KG1 (cell line): ENCODE data around the gene AHI1.
"Not testable (repeated sequence)": the region's sequence is repeated elsewhere in the genome, so short reads cannot be mapped to it uniquely, and the experiment has no call there.

ENCODE experiments used
- DNase-seq: peaks from one replicate; lab custom pipeline; 2025; lab: John Stamatoyannopoulos, UW

Gene AHI1

DNA sequence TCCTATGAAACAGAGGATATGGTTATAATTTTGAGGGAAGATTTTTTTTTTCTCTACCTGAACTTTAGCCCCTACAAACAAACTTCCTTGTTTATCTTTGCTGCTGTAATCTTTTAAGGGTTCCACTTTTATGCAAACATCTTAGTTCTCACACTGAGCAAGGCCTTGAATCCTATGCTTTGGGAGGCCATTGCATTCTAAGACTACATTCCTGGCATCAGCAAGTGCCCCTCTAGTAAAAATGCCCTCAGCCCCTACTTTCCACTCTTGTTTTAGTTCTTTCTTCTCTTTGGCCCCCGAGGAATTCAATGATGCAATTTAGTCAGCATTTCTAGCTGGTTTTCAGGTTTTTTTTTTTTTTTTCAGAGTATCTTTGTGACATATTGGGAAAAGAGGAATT lies 8.1 kb upstream of the AHI1 start:
- DNase-seq, result no peak

DNA sequence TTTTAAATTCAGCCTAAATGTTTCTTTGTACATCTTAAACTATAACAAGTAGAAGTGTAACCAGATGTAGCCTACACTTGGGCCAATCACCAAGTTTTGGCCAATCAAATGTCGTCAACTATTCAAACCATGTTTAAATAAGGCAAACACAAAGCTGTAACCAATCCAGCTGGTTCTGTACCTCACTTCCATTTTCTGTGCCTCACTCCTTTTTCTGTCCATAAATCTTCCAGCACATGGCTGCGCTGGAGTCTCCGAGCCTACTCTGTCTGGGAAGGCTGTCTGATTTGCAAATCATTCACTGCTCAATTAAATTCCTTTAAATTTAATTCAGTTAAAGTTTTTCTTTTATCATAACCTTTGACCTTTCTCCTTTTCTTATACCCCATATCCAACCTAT lies 7.7 kb upstream of the AHI1 start:
- no peak for DNase-seq

DNA sequence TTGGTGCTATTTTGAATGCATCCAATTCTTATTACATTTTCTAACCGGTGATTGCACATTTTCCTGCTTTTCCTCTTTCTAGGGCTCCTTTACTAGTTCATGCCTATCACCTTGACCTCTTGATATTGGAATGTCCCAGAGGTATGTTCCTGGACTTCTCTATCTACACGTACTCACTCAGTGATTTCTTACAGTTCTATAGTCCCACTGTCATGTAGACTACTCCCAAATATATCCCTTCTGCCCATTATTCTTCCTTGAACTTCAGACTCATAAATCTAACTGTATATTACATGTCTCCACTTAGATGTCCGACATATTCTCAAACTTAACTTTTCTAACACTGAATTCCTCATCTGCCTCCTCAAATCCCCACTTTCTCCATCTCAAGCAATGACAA lies 7.2 kb upstream of the AHI1 start:
- DNase-seq, result no peak

DNA sequence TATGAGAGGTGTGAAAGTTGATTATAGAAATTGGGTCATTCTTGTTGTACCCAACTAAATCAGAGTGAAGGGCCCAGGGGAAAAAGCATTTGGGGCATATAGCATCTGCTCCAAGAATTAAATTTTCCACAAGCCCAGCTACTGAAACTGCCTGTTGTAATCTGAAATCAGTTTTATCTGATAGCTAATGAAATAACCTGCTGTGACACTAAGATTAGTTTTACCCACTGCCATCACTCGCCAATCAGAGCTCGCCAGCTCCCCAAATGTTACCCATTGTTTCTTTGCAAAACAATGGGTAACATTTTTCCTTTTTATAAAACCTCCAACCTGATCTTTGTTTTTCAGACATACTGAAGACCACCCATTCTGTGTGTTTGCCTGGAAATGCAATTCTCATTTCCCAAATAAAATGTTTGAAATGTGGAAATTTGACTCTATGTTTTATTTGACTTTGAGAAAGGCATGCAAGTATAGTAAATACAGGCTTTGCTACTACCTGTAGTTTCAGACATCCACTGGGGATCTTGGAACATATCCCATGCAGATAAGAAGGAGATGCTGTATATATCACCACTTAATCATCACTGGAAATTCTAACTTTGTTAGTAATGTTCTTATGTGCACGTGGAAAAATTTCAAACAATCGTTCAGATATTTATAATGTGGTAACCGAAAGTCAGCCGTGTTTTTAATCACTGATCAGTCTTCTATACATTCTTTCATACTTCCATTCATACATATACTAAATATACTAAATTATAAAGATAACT lies 6.3 kb upstream of the AHI1 start:
- no peak for DNase-seq

DNA sequence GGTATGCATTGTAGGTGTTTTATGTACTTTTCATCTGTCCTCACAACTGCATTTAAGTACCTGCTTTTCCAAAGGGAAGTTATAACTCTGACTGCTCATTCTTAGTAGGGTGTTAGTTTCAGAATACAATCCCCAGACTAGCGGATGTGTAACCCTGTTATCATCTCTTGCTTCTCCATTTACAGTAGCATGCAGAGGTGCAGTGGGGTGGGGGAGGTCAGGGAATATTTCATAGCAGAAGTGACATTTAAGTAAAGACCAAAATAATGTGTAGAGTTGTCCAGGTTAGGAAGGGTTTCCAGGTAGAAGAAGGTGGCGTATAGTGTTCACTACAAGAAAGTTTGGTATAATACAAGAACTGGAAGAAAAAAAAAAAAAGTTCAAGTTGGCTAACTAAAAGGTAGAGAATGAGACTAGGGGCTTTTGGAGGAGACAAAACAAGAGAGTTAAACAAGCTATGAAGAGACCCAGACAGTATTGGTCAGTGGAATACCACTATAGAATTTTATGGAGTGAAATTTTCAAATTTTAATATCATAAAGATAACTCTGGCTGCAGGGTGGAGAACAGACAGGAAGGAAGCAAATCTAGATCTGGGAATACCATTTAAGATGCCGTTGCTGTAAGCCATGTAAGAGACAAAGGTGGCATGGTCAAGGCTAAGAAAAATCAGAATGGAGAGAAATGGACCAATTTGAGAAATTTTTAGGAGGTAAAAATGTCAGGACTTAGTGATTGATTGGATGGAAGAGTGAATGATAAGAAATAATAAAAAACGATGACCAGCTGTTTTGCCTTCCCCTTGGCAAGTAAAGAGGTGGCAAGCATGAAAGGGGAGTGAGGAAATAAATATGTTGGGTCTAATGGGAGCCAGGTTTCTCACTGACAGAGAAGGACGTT lies 2.2 kb upstream of the AHI1 start:
- no peak for DNase-seq

GRCh38 chr6:135498185-135498841 lies 773 bp upstream of the AHI1 start:
- peak; percentile 64 for DNase-seq

DNA sequence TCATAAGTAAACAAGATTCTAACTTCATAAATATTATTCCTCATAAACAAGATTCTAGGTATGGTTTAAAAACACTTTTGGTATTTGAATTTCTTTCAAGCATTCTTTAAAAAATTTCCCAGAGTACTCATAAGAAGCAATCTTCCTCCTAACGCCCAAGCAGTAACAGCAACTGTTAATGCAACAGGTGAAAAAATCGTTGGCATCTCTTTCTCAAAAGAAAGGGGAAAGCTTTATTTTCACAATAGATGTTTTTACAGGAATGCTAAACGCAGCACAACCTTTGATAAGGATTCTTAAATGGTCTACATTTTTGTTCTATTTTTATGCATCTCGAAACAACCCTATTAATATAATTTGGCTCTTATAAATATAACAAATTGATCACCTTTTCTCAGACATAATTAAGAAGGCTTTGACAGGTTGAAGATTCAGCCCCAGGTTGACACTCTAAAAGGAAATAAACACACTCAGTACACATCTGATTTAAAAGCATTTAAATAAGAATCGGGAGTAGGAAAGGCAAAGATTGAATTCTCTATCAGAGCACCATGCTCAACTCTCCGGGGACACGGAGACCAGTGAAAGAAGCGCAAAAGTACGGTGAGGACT lies 634 bp downstream of the AHI1 start:
- DNase-seq, result no peak

GRCh38 chr6:135493218-135493961 lies 4.2 kb downstream of the AHI1 start:
- DNase-seq, result no peak

DNA sequence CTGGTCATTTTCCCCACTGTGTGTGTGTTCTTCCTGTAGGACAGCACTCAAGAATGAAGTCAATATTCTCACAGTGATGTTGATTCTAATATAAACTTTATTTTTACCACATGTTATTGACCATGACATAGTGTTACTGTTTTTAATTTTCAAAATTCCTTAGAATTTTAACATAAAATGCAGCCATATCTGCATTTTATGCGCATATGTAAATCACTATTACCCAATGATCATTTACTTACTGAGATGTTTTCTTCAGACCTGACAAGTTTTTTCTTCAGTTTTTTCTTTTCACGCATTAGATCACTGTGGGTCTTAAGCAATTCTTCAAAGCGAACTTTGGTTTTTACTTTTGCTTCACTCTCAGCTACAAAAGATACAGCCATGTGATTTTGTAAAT lies 7.2 kb downstream of the AHI1 start:
- no peak for DNase-seq

GRCh38 chr6:135488023-135488422 lies 9.5 kb downstream of the AHI1 start:
- no peak for DNase-seq

DNA sequence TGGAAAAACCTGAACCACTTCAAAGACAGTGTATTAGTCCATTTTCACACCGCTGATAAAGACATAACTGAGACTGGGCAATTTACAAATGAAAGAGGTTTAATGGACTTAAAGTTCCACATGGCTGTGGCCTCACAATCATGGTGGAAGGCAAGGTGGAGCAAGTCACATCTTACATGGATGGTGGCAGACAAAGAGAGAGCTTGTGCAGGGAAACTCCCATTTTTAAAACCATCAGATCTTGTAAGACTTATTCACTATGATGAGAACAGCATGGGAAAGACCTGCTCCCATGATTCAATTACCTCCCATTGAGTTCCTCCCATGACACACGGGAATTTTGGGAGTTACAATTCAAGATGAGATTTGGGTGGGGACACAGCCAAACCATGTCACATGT lies 13.6 kb downstream of the AHI1 start:
- DNase-seq, result not testable (repeated sequence)

DNA sequence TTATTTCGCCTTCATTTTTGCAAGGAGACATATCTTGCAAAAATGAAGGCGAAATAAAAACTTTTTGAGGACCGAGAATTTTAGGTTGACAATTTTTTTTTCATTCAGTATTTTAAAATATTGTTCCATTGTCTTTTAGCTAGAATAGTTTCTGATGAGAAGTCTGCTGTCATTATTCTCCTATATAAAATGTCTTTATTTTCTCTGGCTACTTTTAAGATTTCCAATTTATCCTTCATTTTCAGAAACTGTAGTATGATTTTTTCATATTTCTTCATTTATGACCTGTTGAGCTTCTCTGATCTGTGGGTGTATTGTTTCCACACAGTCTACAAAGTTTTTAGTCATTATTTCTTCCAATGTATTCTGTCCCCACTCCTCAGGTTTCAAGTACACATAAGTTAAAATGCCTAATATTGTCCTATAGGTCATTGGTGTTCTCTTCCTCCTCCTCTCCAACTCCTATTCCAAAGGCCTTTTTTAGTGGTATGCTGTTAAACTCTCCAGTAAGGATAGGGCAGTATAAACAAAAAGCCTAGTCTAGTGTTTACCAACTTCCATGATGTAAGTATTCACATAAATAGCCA lies 15.7 kb downstream of the AHI1 start:
- no peak for DNase-seq

GRCh38 chr6:135479601-135480000 lies 17.9 kb downstream of the AHI1 start:
- DNase-seq, result no peak

DNA sequence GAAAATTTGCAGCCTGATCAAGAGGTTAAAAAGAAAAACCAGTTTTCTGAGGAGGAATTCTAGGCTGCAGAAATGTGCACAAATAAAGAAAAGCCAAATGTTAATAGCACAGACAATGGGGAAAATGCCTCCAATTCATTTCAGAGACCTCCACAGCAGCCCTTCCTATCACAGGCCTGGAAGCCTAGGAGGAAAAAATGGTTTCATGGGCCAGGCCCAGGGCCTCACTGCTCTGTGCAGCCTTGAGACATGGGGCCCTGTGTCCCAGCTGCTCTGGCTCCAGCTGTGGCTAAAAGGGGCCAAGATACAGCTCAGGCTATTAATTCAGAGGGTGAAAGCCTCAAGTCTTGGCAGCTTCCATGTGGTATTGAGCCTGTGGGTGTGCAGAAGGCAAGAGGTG lies 18.9 kb downstream of the AHI1 start:
- DNase-seq, result no peak

DNA sequence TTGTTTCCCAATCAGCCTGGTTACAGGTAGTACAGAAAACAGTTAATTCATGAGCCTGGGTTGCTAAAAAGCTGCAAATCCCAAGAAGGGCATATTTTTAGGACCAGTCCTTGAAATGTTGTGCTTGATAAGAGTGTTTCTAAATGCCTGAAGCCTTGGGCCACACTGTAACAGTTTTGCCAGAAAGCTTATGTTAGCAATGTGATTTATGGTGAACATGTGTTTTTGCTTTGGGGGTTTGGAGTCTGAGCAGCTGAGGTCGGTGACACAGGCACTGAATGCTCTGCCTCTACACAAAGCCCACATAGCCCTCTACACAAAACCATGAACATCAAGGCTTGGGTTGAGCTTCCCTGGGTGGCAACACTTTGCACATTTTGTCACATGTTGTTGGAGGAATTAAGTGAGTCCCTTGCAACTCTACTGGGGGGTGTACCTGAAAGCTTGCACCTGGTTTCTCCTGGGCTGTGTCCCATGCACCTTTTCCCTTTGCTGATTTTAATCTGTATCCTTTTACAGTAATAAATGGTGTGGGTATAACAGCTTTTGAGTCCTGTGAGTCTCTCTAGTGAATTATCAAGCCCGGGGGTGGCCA lies 22.2 kb downstream of the AHI1 start:
- no peak for DNase-seq

- DNase-seq, result no peak
Observed at GRCh38 chr6:135474362-135474761, 23.2 kb downstream of the AHI1 start.

- DNase-seq, result no peak
Observed at GRCh38 chr6:135465903-135466302, 31.6 kb downstream of the AHI1 start.

DNA sequence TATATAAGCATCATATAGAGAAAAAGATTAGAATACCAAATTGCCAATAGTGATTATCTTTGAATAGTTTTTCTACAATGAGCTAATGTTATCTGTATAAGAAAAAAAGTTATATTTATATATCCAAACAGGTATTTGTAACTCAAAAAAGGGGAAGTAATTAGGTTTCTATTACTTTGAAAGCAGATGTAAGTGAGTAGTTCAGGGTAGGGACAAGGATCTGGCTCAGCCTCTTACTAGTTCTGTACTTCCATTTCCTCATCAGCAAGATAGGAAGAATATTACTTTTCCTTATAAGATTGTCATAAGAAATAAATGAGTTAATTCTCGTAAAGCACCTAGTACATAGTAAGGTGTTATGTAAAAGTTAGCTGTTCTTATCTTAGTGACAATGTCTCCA lies 32.2 kb downstream of the AHI1 start:
- no peak for DNase-seq

DNA sequence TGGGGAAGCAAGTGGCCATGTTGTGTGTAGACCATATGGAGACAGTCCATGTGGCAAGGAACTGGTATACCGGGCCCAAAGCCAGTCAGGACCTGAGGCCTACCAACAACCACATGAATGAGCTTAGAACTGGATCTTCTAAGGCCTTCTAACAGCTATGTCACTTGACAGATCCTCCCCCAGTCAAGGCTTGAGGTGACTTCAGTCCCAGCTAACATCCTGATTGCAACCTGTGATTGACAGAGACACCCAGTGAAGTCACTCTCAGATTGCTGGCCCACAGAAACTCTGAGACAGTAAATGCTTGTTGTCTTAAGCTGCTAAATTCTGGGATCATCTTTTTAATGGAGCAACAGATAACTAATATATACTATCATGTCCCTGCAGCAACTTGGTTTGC lies 32.9 kb downstream of the AHI1 start:
- DNase-seq, result no peak

DNA sequence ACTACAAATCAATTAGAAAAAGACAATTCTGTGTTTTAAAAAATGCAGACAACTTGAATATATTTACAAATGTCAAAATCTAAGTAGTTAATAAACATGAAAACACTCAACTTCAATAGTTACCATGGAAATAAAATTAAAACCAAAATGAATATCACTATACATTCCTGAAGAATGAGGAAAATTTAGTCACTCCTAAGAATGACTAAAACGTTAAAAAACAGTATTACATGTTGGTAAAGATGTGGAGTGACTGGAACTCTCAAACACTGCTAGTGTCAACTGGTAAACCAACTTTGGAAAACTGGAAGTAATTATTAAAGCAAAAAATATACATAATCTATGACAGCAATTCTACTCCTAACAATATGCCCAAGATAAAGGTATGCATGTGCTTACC lies 36.3 kb downstream of the AHI1 start:
- DNase-seq, result no peak

DNA sequence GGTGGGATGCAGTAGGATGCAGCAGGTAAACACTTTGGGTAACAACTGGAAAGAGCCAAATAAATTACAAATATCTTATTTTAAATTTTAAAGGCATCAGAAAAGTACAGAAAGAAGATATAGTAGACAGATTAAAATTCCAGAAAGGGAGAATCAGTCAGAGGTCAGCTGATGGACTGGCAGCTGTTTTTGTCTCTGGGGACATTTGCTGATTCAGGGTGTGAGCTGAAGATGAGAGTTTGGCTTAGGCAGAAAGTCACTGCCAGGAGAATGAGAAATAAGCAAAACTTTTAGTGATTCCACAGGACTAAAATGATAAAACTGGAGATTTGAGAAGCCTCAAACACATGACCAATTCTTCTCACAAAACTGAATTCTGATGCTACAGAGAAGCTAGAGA lies 39.5 kb downstream of the AHI1 start:
- DNase-seq, result no peak
